Nephron (organoid): ENCODE results near the gene CAPSL.

Experiments used
- H3K27ac Mint-ChIP-seq, 3 experiments: 2 replicates each; pipeline ENCODE4 v1.8.0; 2020; ENCODE audit warnings: mixed read lengths in 3 of 3, mild to moderate bottlenecking in 2 of 3, moderate library complexity in 1 of 3
- H3K27me3 Mint-ChIP-seq: 2 replicates; pipeline ENCODE4 v1.8.0; 2021; ENCODE audit warnings: low read depth, mild to moderate bottlenecking, moderate library complexity, mixed read lengths
- H3K36me3 Mint-ChIP-seq: 2 replicates; pipeline ENCODE4 v1.8.0; 2020; ENCODE audit warnings: low read depth, mixed read lengths
- H3K4me1 Mint-ChIP-seq: 2 replicates; pipeline ENCODE4 v1.8.0; 2020; ENCODE audit warnings: mixed read lengths
- H3K4me3 Mint-ChIP-seq, 3 experiments: 2 replicates each; pipeline ENCODE4 v1.8.0; 2020; ENCODE audit warnings: mild to moderate bottlenecking in 3 of 3, mixed read lengths in 3 of 3, moderate library complexity in 2 of 3
- H3K9me3 Mint-ChIP-seq: 2 replicates; pipeline ENCODE4 v1.8.0; 2020; ENCODE audit warnings: mixed read lengths
- TF ChIP-seq, protein P1 (sequence below), 3 experiments: fragments of 200-600 bp; sonication (generic); IDR thresholded peaks; one replicate each; pipeline ENCODE4 v1.5.0; 2021; ENCODE audit warnings: antibody characterized with exemption in 3 of 3; ENCODE audit not compliant: unreplicated experiment in 3 of 3

Gene CAPSL

DNA sequence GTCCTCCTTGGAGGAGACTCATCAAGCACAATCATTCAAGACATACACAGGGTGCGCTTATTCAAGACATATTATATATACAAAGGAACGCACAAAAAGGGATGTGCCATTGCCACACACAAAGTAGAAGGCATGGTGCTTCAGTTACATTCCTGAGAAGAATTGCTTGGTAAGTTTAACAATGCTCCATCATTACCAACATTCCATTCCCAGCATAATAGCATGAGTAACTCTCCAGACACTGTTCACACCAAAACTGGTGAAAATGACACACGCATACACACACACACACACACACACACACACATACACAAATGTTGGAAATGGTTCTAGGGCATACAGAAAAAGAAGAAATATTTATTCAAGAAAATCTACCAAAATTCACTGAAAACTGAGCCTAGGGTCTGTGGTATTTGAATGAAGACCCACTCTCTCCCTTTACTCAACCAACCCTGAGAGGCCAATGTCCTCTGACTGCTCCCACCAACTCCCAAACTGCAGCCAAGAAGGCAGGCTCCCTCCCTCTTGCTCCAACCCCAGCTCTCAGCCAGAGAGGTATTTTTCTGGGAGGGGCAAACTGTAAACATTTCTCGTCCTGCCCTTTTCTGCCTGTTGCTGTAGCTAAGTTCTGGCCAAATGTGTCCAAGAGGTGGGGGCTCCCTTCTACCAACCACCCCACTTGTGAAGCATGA, 32.9 kb upstream of the CAPSL start:
- H3K27ac Mint-ChIP-seq, result no peak overlapping the region
- H3K4me3 Mint-ChIP-seq, result no peak overlapping the region
- peaks cover 12% of the 10 kb centered on the region for H3K9me3 Mint-ChIP-seq
- H3K36me3 Mint-ChIP-seq, result peaks cover 3% of the 10 kb centered on the region
- H3K27me3 Mint-ChIP-seq, result no peaks in the 10 kb centered on the region
- no peaks in the 10 kb centered on the region for H3K4me1 Mint-ChIP-seq
- TF ChIP-seq, protein P1, sequence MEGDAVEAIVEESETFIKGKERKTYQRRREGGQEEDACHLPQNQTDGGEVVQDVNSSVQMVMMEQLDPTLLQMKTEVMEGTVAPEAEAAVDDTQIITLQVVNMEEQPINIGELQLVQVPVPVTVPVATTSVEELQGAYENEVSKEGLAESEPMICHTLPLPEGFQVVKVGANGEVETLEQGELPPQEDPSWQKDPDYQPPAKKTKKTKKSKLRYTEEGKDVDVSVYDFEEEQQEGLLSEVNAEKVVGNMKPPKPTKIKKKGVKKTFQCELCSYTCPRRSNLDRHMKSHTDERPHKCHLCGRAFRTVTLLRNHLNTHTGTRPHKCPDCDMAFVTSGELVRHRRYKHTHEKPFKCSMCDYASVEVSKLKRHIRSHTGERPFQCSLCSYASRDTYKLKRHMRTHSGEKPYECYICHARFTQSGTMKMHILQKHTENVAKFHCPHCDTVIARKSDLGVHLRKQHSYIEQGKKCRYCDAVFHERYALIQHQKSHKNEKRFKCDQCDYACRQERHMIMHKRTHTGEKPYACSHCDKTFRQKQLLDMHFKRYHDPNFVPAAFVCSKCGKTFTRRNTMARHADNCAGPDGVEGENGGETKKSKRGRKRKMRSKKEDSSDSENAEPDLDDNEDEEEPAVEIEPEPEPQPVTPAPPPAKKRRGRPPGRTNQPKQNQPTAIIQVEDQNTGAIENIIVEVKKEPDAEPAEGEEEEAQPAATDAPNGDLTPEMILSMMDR (IDR thresholded peaks at IDR 0.05; ENCODE audit: unreplicated experiment in 3 of 3), result no peak

DNA sequence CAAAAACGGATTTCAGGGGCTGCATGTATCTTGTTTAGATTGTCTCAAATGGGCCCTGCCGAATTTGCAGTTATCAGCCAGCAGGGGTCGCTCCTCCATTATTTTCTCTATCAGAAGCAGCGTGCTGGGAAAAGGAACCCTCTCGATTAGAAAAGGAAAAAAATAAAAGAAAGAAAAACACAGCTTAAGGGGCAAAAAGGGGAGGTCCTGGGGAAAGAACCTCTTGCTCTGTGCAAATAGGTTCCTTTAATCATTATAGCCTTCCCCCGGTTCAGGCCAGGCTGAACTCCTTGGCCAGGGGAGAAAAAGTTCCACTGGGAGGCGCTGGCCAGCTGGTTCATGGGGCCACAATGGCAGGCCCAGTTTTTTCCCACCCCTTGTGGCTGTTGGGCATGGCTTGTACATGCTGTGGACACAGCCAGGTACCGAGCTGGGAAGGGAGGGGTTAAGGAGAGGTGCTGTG, 25.0 kb upstream of the CAPSL start:
- TF ChIP-seq, protein P1 (IDR thresholded peaks at IDR 0.05; ENCODE audit: unreplicated experiment in 3 of 3), result no peak
- Mint-ChIP-seq H3K36me3 (peaks cover 8% of the 10 kb centered on the region), H3K9me3 (peaks cover 19% of the 10 kb centered on the region), H3K4me3 (no peak overlapping the region), H3K27ac (no peak overlapping the region), H3K27me3 (no peaks in the 10 kb centered on the region), H3K4me1 (no peaks in the 10 kb centered on the region)

DNA sequence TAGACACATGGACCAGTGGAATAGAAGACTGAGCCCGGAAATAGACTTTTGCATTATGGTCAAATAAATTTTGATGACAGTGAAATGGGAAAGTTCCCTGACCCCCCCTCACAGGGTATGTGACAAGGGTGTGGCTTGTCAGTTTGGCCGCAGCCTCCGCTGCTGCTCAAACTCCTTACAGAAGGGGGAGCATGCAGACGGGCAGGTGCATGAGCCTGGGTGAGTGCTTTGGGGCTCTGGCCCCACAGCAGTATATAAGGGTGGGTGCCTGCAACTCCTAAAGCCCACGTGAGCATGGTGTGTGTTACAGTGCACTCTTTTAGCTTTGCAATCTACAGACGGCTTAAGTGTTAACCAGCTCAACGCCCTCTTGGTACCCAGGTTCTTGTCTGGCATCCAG, 21.9 kb upstream of the CAPSL start:
- no peaks in the 10 kb centered on the region for H3K4me1 Mint-ChIP-seq
- no peak overlapping the region for H3K4me3 Mint-ChIP-seq
- H3K36me3 Mint-ChIP-seq, result peaks cover 8% of the 10 kb centered on the region
- H3K27ac Mint-ChIP-seq, result no peak overlapping the region
- H3K9me3 Mint-ChIP-seq, result peaks cover 19% of the 10 kb centered on the region
- H3K27me3 Mint-ChIP-seq, result no peaks in the 10 kb centered on the region
- TF ChIP-seq, protein P1 (IDR thresholded peaks at IDR 0.05; ENCODE audit: unreplicated experiment in 3 of 3), result no peak

DNA sequence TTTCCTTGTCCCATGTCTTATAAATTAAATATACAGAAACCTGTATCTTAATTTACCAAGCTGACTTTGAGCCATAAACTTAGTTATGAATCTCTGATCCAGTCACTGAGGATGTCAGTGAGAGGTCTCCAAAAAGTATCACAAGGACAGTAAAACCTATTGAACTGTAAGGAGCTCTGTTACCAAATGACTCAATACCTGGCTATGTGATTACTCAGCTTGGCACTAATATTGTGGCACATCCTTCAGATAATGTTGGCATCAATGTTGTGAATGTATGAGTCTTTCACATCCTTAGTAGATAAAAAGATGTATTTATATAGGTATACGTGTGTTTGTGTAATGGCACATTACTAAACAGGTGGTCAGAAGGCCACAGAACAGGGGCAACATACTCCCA, 18.0 kb upstream of the CAPSL start:
- no peak overlapping the region for H3K27ac Mint-ChIP-seq
- no peak overlapping the region for H3K4me3 Mint-ChIP-seq
- H3K9me3 Mint-ChIP-seq, result peaks cover 6% of the 10 kb centered on the region
- H3K27me3 Mint-ChIP-seq, result peaks cover 4% of the 10 kb centered on the region
- H3K36me3 Mint-ChIP-seq, result peaks cover 10% of the 10 kb centered on the region
- no peaks in the 10 kb centered on the region for H3K4me1 Mint-ChIP-seq
- TF ChIP-seq, protein P1 (IDR thresholded peaks at IDR 0.05; ENCODE audit: unreplicated experiment in 3 of 3), result no peak

DNA sequence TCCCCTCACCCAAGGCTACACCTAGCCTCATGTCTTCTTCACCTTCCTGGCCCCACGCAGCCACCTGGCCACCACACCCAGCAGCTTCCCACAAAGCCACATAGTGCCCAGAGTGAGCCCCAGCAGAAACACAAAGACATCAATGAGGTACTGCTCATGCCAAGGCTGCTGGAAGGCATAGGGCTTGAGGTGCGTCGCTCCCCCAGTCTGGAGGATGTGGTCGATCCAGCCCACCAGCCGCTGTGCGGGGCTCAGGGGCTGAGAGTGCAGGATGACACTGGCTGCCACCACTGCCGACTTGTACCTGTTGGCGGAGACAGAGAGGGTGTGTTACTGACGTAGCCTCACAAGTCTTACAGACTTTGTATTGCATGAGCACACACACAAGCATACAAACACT, 15.8 kb upstream of the CAPSL start:
- peaks cover 4% of the 10 kb centered on the region for H3K27me3 Mint-ChIP-seq
- peaks cover 10% of the 10 kb centered on the region for H3K36me3 Mint-ChIP-seq
- H3K27ac Mint-ChIP-seq, result no peak overlapping the region
- no peak overlapping the region for H3K4me3 Mint-ChIP-seq
- H3K9me3 Mint-ChIP-seq, result peaks cover 4% of the 10 kb centered on the region
- no peaks in the 10 kb centered on the region for H3K4me1 Mint-ChIP-seq
- TF ChIP-seq, protein P1 (IDR thresholded peaks at IDR 0.05; ENCODE audit: unreplicated experiment in 3 of 3), result no peak

DNA sequence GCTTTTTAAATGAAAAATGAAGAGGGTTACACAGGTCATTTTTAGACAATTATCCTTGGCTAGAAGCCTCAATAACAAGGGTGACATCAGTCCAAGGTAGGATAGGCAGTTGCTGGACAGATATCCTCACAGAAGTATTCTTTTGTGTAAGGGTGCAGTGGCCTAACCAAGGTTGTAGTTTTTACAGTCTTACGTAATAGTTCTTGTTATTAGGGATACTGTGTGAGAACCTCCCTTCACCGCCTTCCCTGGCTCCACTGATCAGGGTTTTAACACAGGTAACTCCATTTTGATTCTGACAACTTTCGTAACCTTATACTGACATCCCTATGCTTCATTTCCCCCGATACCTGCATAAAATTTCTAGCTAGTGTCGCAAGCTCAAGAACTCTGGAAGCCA, 8.7 kb upstream of the CAPSL start:
- H3K4me1 Mint-ChIP-seq, result no peaks in the 10 kb centered on the region
- H3K27ac Mint-ChIP-seq, result no peak overlapping the region
- peaks cover 4% of the 10 kb centered on the region for H3K27me3 Mint-ChIP-seq
- H3K4me3 Mint-ChIP-seq, result no peak overlapping the region
- TF ChIP-seq, protein P1 (IDR thresholded peaks at IDR 0.05; ENCODE audit: unreplicated experiment in 3 of 3), result no peak
- H3K36me3 Mint-ChIP-seq, result no peaks in the 10 kb centered on the region
- H3K9me3 Mint-ChIP-seq, result peaks cover 3% of the 10 kb centered on the region
